Umbilical cord (tissue), 2 donors: ENCODE measurements around the gene PPP1R7. TPM values are rescaled to one million over a fixed set of nuclear protein-coding genes. Genes with fewer than 3 reads are reported as not detected.
A peak's percentile ranks its signal among the peaks of the same experiment; 100 is the strongest.

Experiments used
- DNase-seq: peaks from one replicate; pipeline ENCODE4 v3.0.0-alpha.2; 2015; ENCODE audit warnings: low spot score
- total RNA-seq: library from RNA; depleted of rRNA; stranded (reverse); fragments of >200 nt; gene quantifications from one replicate; pipeline ENCODE4 v1.2.3, GENCODE V29; 2014; ENCODE audit warnings: low replicate concordance; ENCODE audit not compliant: insufficient read depth

The PPP1R7 gene
- total RNA-seq, 1 donor from 2014 or later: 33.5 TPM

GRCh38 chr2:241211276-241211675 lies 61.0 kb downstream of the PPP1R7 start:
- DNase-seq: no peak

GRCh38 chr2:241213041-241213440 lies 62.8 kb downstream of the PPP1R7 start:
- no peak for DNase-seq

- no peak for DNase-seq
These were observed 63.3 kb downstream of the PPP1R7 start for GRCh38 chr2:241213567-241213966.

- DNase-seq: no peak
These were observed 63.9 kb downstream of the PPP1R7 start for GRCh38 chr2:241214209-241214608.

- no peak for DNase-seq
These were observed 64.5 kb downstream of the PPP1R7 start for GRCh38 chr2:241214766-241215165.

- no peak for DNase-seq
These were observed 65.2 kb downstream of the PPP1R7 start for GRCh38 chr2:241215421-241215820.

GRCh38 chr2:241216211-241216761 lies 66.0 kb downstream of the PPP1R7 start:
- DNase-seq: peak; percentile 49

- peak; percentile 65 for DNase-seq
These were observed 67.2 kb downstream of the PPP1R7 start for GRCh38 chr2:241217320-241218031.

GRCh38 chr2:241218131-241219029 lies 68.1 kb downstream of the PPP1R7 start:
- DNase-seq: peak; percentile 41

GRCh38 chr2:241219030-241219382 lies 68.7 kb downstream of the PPP1R7 start:
- no peak for DNase-seq

- no peak for DNase-seq
These were observed 69.6 kb downstream of the PPP1R7 start for GRCh38 chr2:241219856-241220356.

GRCh38 chr2:241223211-241224017 lies 73.1 kb downstream of the PPP1R7 start:
- no peak for DNase-seq

GRCh38 chr2:241224018-241224850 lies 74.0 kb downstream of the PPP1R7 start:
- peak; percentile 62 for DNase-seq

GRCh38 chr2:241224851-241225438 lies 74.7 kb downstream of the PPP1R7 start:
- no peak for DNase-seq

- DNase-seq: no peak
These were observed 75.3 kb downstream of the PPP1R7 start for GRCh38 chr2:241225545-241225944.

GRCh38 chr2:241225983-241226382 lies 75.7 kb downstream of the PPP1R7 start:
- DNase-seq: no peak

GRCh38 chr2:241226723-241227572 lies 76.7 kb downstream of the PPP1R7 start:
- peak; percentile 81 for DNase-seq

- DNase-seq: no peak
These were observed 77.3 kb downstream of the PPP1R7 start for GRCh38 chr2:241227594-241227993.
